Endothelial cell of umbilical vein (primary cell): ENCODE results near the gene CDH23. TPM values are rescaled to one million over a fixed set of nuclear protein-coding genes. Genes with fewer than 3 reads are reported as not detected.

Experiments used
- BruUV-seq: library from RNA; stranded (reverse); fragments of 400-500 nt; replicated peaks from 2 replicates; lab custom pipeline; 2021; lab: Mats Ljungman, UMichigan
- CTCF ChIA-PET: fragments of 300-600, 350-600 bp; sonication (Branson Sonifier 250); formaldehyde crosslinking; loops from one replicate; lab custom pipeline; 2021; ENCODE audit warnings: antibody characterized with exemption, inconsistent platforms; lab: Charles Lee
- POLR2A ChIA-PET: fragments of 300-600, 350-600 bp; sonication (Branson Sonifier 250); formaldehyde crosslinking; loops from one replicate; lab custom pipeline; 2021; ENCODE audit warnings: antibody characterized with exemption, inconsistent platforms; lab: Charles Lee
- DNase-seq: peaks from one replicate; pipeline ENCODE4 v3.0.0-alpha.2; 2011; ENCODE audit warnings: low read depth, low spot score
- FAIRE-seq: peaks from 2 replicates; lab custom pipeline; 2011; peaks lifted over from hg19 to GRCh38; lab: Jason Lieb, UNC
- H2AFZ ChIP-seq: 2 replicates; pipeline ENCODE4 v1.6.0; 2012; ENCODE audit warnings: low read depth, low read length, control low read depth, inconsistent platforms
- H3K27ac ChIP-seq: 2 replicates; pipeline ENCODE4 v1.5.1; 2011; ENCODE audit warnings: low read depth, mild to moderate bottlenecking, control low read depth, low read length, moderate library complexity; ENCODE audit not compliant: insufficient read depth
- H3K27me3 ChIP-seq, 2 experiments: 2 replicates each; pipeline versions ENCODE4 v1.6.0 to v1.6.1; 2011; ENCODE audit warnings: low read length in 2 of 2, mixed read lengths in 1 of 2; ENCODE audit not compliant: control insufficient read depth in 2 of 2, insufficient read depth in 2 of 2
- H3K36me3 ChIP-seq, 2 experiments: 2 replicates in 1 of 2; 3 replicates in 1 of 2; pipeline ENCODE4 v1.5.1; 2011; ENCODE audit warnings: low read length in 2 of 2, mild to moderate bottlenecking in 1 of 2, moderate library complexity in 1 of 2; ENCODE audit not compliant: control insufficient read depth in 2 of 2, insufficient read depth in 2 of 2; ENCODE audit errors: extremely low read depth in 1 of 2
- H3K4me1 ChIP-seq: 3 replicates; pipeline ENCODE4 v1.5.1; 2011; ENCODE audit warnings: mild to moderate bottlenecking, low read length; ENCODE audit not compliant: control insufficient read depth, insufficient read depth; ENCODE audit errors: extremely low read depth
- H3K4me2 ChIP-seq: 2 replicates; pipeline ENCODE4 v1.6.1; 2011; ENCODE audit warnings: low read length, control low read depth, mixed read lengths; ENCODE audit not compliant: insufficient read depth
- H3K4me3 ChIP-seq, 3 experiments: fragments of 200-600 bp in 1 of 3; sonication (generic), shearing (Covaris generic) in 1 of 3; replicated peaks in 1 of 3; 2 replicates each; pipeline ENCODE4 v1.5.1; 2011 to 2016; ENCODE audit warnings: control low read depth in 3 of 3, low read length in 3 of 3, mild to moderate bottlenecking in 2 of 3, inconsistent platforms in 1 of 3, low read depth in 1 of 3, moderate library complexity in 1 of 3; ENCODE audit not compliant: insufficient read depth in 1 of 3
- H3K79me2 ChIP-seq: 2 replicates; pipeline ENCODE4 v1.6.0; 2012; ENCODE audit warnings: low read length, inconsistent platforms; ENCODE audit not compliant: control insufficient read depth, insufficient read depth
- H3K9ac ChIP-seq: replicated peaks from 2 replicates; pipeline ENCODE3; 2011; ENCODE audit warnings: low read length, control low read depth; ENCODE audit not compliant: insufficient read depth; ENCODE audit errors: extremely low read depth
- H3K9me1 ChIP-seq: replicated peaks from 3 replicates; pipeline ENCODE4 v1.6.0; 2011; ENCODE audit warnings: mild to moderate bottlenecking, low read length; ENCODE audit not compliant: control insufficient read depth, insufficient read depth; ENCODE audit errors: extremely low read depth
- H3K9me3 ChIP-seq: replicated peaks from 2 replicates; pipeline ENCODE4 v1.5.1; 2012; ENCODE audit warnings: low read length, inconsistent platforms; ENCODE audit not compliant: control insufficient read depth, insufficient read depth
- H4K20me1 ChIP-seq: replicated peaks from 2 replicates; pipeline ENCODE3; 2011; ENCODE audit warnings: mild to moderate bottlenecking, low read length; ENCODE audit not compliant: control insufficient read depth, insufficient read depth; ENCODE audit errors: extremely low read depth
- FOS ChIP-seq: IDR thresholded peaks from 2 replicates; pipeline ENCODE4 v1.6.1; 2011; ENCODE audit warnings: mild to moderate bottlenecking, low read length, moderate library complexity, borderline replicate concordance; ENCODE audit not compliant: insufficient read depth
- POLR2A ChIP-seq: IDR thresholded peaks from 2 replicates; pipeline ENCODE4 v1.6.1; 2012; ENCODE audit warnings: low read depth, mild to moderate bottlenecking, control low read depth, low read length
- POLR2AphosphoS5 ChIP-seq: IDR thresholded peaks from 2 replicates; pipeline ENCODE4 v1.6.1; 2012; ENCODE audit warnings: low read depth, mild to moderate bottlenecking, control low read depth, low read length, moderate library complexity; ENCODE audit not compliant: insufficient read depth
- dilution Hi-C: fragments of 300-500 bp; cut with MboI; formaldehyde crosslinking; loops from one replicate; pipeline ENCODE4 v1.15.0; 2019; ENCODE audit warnings: low sequenced_read_pairs; ENCODE audit not compliant: extremely low pct_ligation_motif_present
- intact Hi-C: fragments of 100-400 bp; cut with micrococcal nuclease; formaldehyde crosslinking; loops from one replicate; pipeline ENCODE4 v1.10.0; 2022
- polyA plus RNA-seq, 4 experiments: library from polyadenylated mRNA; depleted of rRNA in 3 of 4; stranded (reverse) in 3 of 4; unstranded in 1 of 4; fragments of >200 nt; gene quantifications; 2 replicates each; pipeline versions ENCODE4 v1.2.1 to v1.2.3, GENCODE V29; 2011 to 2012; ENCODE audit warnings: missing spikeins in 1 of 4
- total RNA-seq: library from RNA; stranded (reverse); gene quantifications from 2 replicates; pipeline ENCODE4 v1.2.3, GENCODE V29; 2021
- TF ChIP-seq, protein P1 (sequence below): IDR thresholded peaks from 2 replicates; pipeline ENCODE4 v1.6.1; 2011; ENCODE audit not compliant: insufficient read depth, insufficient read length
- TF ChIP-seq, protein P2 (sequence below), 2 donors: IDR thresholded peaks; 1 replicate in 1 of 2; 2 replicates in 1 of 2; pipeline ENCODE4 v1.5.1; 2011; ENCODE audit warnings: low read length in 2 of 2, mild to moderate bottlenecking in 2 of 2, moderate library complexity in 2 of 2, control low read depth in 1 of 2, inconsistent platforms in 1 of 2, low read depth in 1 of 2; ENCODE audit not compliant: insufficient read depth in 1 of 2; ENCODE audit errors: extremely low read depth in 1 of 2

CDH23 gene
- total and polyA plus RNA-seq, 2 donors (not counting 3 experiments of a cell fraction or from before 2014, with no cell fraction given), result not detected

DNA sequence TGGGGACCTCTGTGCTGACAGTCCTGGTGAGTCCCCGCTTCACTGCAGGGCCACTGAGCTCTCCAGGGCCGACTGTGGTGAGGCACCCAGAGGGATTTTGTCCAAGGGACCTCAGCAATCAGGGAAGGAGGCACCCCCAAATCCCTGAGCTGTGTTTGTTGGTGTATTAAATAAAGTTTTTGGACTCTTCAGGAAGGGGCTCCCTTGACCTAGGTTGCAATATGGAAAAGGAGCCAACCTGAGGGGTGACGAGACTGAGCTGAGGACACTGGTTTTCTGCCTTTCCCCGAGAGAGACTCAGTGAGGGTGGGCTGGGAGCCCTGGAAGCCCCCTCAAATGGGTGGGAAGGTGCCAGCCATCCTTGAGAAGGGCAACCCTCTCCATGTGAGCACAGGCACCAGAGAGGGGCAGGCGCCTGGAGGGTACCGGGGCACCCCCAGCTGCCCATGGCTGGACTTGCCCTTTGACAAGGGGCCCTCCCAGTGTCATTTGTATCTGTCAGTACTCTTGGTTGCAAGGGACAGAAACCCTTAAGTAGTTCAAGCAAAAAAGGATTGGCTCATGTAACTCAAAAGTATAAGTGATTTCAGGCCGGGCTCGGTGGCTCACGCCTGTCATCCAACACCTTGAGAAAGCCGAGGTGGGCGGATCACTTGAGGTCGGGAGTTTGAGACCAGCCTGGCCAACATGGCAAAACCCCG lies 250.0 kb downstream of the CDH23 start:
- no peaks in the 10 kb centered on the region for H3K27me3 ChIP-seq
- no peaks in the 10 kb centered on the region for H4K20me1 ChIP-seq
- no peaks in the 10 kb centered on the region for H3K9me3 ChIP-seq
- H3K4me3 ChIP-seq, result no peak overlapping the region
- intact Hi-C loops (no loop called here), dilution Hi-C loops (no loop called here)
- TF ChIP-seq, protein P1, sequence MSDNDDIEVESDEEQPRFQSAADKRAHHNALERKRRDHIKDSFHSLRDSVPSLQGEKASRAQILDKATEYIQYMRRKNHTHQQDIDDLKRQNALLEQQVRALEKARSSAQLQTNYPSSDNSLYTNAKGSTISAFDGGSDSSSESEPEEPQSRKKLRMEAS, result no peak
- TF ChIP-seq POLR2AphosphoS5 (no peak), POLR2A (no peak), FOS (no peak)
- TF ChIP-seq, protein P2, sequence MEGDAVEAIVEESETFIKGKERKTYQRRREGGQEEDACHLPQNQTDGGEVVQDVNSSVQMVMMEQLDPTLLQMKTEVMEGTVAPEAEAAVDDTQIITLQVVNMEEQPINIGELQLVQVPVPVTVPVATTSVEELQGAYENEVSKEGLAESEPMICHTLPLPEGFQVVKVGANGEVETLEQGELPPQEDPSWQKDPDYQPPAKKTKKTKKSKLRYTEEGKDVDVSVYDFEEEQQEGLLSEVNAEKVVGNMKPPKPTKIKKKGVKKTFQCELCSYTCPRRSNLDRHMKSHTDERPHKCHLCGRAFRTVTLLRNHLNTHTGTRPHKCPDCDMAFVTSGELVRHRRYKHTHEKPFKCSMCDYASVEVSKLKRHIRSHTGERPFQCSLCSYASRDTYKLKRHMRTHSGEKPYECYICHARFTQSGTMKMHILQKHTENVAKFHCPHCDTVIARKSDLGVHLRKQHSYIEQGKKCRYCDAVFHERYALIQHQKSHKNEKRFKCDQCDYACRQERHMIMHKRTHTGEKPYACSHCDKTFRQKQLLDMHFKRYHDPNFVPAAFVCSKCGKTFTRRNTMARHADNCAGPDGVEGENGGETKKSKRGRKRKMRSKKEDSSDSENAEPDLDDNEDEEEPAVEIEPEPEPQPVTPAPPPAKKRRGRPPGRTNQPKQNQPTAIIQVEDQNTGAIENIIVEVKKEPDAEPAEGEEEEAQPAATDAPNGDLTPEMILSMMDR (IDR thresholded peaks at IDR 0.05; ENCODE audit: extremely low read depth in 1 of 2, insufficient read depth in 1 of 2, low read depth in 1 of 2, low read length in 2 of 2), result no peak
- BruUV-seq, result no TSS peak
- H3K4me2 ChIP-seq, result no peak overlapping the region
- H3K27ac ChIP-seq, result no peak overlapping the region
- H3K9me1 ChIP-seq, result no peaks in the 10 kb centered on the region
- no peaks in the 10 kb centered on the region for H3K79me2 ChIP-seq
- ChIA-PET POLR2A (no interaction called here), CTCF (interaction anchor here (1.0 to 3.3 kb wide), 3 partner anchors 50 to 262 kb away, joined by 3 to 8 read pairs (median 3); no protein-coding TSS in a partner anchor)
- no peak overlapping the region for H2AFZ ChIP-seq
- H3K9ac ChIP-seq, result no peak overlapping the region
- H3K36me3 ChIP-seq, result no peaks in the 10 kb centered on the region
- FAIRE-seq (no peak), DNase-seq (no peak)
- H3K4me1 ChIP-seq, result no peaks in the 10 kb centered on the region
